Measurements from ENCODE around the gene SESTD1. TPM values are rescaled to one million over a fixed set of nuclear protein-coding genes. Genes with fewer than 3 reads are reported as not detected.
"Not testable (repeated sequence)": the region's sequence is repeated elsewhere in the genome, so short reads cannot be mapped to it uniquely, and the experiment has no call there.

The SESTD1 gene
- total RNA-seq, 2 donors from 2014 or later: 51.3 to 75.4 TPM

DNA sequence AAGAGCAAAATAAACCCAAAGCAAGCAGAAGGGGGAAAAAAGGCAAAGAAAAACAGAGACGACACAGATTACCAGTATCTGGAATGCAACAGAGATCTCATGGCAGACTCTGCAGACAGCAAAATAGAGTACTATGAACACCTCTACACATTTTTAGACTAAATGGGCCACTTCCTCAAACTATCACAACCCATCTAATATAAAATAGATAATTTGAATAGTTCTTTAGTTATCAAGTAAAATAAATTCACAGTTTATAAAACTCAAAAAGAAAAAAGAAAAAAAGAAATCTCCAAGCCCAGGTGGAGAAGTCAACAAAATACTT, 16.6 kb downstream of the SESTD1 start:
- Mint-ChIP-seq H3K27me3 (ENCODE audit: insufficient read depth) (no peaks in the 10 kb centered on the region), H3K9me3 (peaks cover 10% of the 10 kb centered on the region), H3K4me1 (peaks cover 16% of the 10 kb centered on the region), H3K4me3 (no peak overlapping the region), H3K36me3 (ENCODE audit: low read depth) (peaks cover 15% of the 10 kb centered on the region), H3K27ac (peak overlapping the region; percentile 42)
- Histone ChIP-seq H3K4me1 (ENCODE audit: control insufficient read depth, insufficient read depth, low read length) (peaks cover 2% of the 10 kb centered on the region), H3K27me3 (ENCODE audit: control insufficient read depth, insufficient read depth, low read length, poor library complexity, severe bottlenecking) (no peaks in the 10 kb centered on the region), H3K4me3 (ENCODE audit: low read length) (no peak overlapping the region), H3K9ac (ENCODE audit: extremely low read depth, low read length, poor library complexity, severe bottlenecking) (no peak overlapping the region), H3K36me3 (ENCODE audit: control insufficient read depth, insufficient read depth, low read length) (no peaks in the 10 kb centered on the region), H3K9me3 (ENCODE audit: control insufficient read depth, low read length) (peaks cover 14% of the 10 kb centered on the region), H3K27ac (ENCODE audit: low read depth, low read length) (no peak overlapping the region)
- TF ChIP-seq, protein P1, sequence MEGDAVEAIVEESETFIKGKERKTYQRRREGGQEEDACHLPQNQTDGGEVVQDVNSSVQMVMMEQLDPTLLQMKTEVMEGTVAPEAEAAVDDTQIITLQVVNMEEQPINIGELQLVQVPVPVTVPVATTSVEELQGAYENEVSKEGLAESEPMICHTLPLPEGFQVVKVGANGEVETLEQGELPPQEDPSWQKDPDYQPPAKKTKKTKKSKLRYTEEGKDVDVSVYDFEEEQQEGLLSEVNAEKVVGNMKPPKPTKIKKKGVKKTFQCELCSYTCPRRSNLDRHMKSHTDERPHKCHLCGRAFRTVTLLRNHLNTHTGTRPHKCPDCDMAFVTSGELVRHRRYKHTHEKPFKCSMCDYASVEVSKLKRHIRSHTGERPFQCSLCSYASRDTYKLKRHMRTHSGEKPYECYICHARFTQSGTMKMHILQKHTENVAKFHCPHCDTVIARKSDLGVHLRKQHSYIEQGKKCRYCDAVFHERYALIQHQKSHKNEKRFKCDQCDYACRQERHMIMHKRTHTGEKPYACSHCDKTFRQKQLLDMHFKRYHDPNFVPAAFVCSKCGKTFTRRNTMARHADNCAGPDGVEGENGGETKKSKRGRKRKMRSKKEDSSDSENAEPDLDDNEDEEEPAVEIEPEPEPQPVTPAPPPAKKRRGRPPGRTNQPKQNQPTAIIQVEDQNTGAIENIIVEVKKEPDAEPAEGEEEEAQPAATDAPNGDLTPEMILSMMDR (conservative IDR thresholded peaks at IDR 0.05): no peak
- DNase-seq: no peak
- WGBS, 2 experiments (ENCODE audit: insufficient coverage in 1 of 2, insufficient read length in 1 of 2): 88% methylated on average over 1 of the region's 1 CpG; no CpG with 5 or more reads in 1 of the 2 experiments

DNA sequence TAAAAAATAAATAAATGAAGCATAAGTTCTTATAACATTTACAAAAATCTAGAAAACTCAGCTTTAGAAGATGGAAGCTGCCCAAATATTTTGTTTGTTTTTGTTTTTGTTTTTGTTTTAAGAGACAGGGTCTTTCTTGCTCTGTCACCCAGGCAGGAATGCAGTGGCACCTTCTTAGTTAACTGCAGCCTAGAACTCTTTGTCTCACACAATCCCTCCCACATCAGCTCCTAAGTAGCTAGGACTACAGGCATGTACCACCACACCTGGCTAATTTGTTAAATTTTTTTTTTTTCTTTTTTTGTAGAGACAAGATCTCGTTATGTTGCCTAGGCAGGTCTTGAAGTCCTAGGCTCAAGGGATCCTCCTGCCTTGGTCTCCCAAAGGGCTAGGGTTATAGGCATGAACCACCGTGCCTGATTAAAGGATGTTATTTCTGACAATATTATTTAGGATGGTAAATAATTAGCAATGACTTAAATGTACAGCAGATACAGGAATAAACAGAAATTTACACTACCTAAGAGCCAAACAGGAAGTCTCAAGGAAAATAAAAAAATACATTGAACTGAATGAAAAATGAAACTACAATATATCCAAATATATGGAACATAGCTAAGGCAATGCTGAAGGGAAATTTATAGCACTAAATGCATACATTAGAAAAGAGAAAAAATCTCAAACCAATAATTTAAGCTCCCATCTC, 17.2 kb downstream of the SESTD1 start:
- Mint-ChIP-seq H3K27ac (peak overlapping the region; percentile 42), H3K4me3 (no peak overlapping the region), H3K36me3 (ENCODE audit: low read depth) (peaks cover 15% of the 10 kb centered on the region), H3K27me3 (ENCODE audit: insufficient read depth) (no peaks in the 10 kb centered on the region), H3K4me1 (peaks cover 11% of the 10 kb centered on the region), H3K9me3 (peaks cover 10% of the 10 kb centered on the region)
- H3K9ac ChIP-seq (ENCODE audit: extremely low read depth, low read length, poor library complexity, severe bottlenecking): no peak overlapping the region
- WGBS, 2 experiments (ENCODE audit: insufficient coverage in 1 of 2, insufficient read length in 1 of 2): 67 to 90% methylated on average over 1 to 2 of the region's 2 CpGs
- no peaks in the 10 kb centered on the region for H3K27me3 ChIP-seq (ENCODE audit: control insufficient read depth, insufficient read depth, low read length, poor library complexity, severe bottlenecking)
- TF ChIP-seq, protein P1 (conservative IDR thresholded peaks at IDR 0.05): no peak
- H3K27ac ChIP-seq (ENCODE audit: low read depth, low read length): no peak overlapping the region
- peaks cover 14% of the 10 kb centered on the region for H3K9me3 ChIP-seq (ENCODE audit: control insufficient read depth, low read length)
- no peak overlapping the region for H3K4me3 ChIP-seq (ENCODE audit: low read length)
- peaks cover 2% of the 10 kb centered on the region for H3K4me1 ChIP-seq (ENCODE audit: control insufficient read depth, insufficient read depth, low read length)
- H3K36me3 ChIP-seq (ENCODE audit: control insufficient read depth, insufficient read depth, low read length): no peaks in the 10 kb centered on the region
- DNase-seq: peak; percentile 55

DNA sequence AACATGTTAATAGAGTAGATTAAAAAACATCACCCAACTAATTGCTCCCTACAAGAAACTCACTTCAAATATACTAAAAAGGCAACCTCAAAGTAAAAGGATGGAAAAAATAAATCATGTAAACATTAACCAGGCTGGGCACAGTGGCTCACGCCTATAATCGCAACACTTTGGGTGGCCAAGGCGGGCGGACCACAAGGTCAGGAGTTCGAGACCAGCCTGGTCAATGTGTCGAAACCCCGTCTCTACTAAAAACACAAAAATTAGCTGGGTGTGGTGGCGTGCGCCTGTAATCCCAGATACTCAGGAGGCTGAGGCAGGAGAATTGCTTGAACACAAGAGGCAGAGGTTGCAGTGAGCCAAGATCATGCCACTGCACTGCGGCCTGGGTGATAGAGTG, 18.8 kb downstream of the SESTD1 start:
- H3K9ac ChIP-seq (ENCODE audit: extremely low read depth, low read length, poor library complexity, severe bottlenecking); H3K9me3 Mint-ChIP-seq: not testable (repeated sequence)
- peaks cover 13% of the 10 kb centered on the region for H3K36me3 Mint-ChIP-seq (ENCODE audit: low read depth)

DNA sequence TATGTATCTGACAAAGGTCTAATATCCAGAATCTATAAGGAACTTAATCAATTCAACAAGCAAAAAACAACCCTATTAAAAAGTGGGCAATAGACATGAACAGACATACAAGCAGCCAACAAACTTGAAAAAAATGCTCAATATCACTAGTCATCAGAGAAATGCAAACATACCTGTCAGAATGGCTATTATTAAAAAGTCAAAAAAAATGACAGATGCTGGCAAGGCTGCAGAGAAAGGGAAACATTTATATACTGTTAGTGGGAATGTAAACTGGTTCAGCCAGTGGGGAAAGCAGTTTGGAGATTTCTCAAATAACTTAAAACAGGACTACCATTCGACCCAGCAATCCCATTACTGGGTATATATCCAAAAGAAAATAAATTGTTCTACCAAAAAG, 21.6 kb downstream of the SESTD1 start:
- Mint-ChIP-seq H3K4me3 (no peak overlapping the region), H3K4me1 (peaks cover 32% of the 10 kb centered on the region), H3K9me3 (peaks cover 4% of the 10 kb centered on the region), H3K27ac (no peak overlapping the region), H3K36me3 (ENCODE audit: low read depth) (peaks cover 5% of the 10 kb centered on the region), H3K27me3 (ENCODE audit: insufficient read depth) (no peaks in the 10 kb centered on the region)
- H3K27me3 ChIP-seq (ENCODE audit: control insufficient read depth, insufficient read depth, low read length, poor library complexity, severe bottlenecking): no peaks in the 10 kb centered on the region
- TF ChIP-seq, protein P1 (conservative IDR thresholded peaks at IDR 0.05): no peak
- H3K27ac ChIP-seq (ENCODE audit: low read depth, low read length): no peak overlapping the region
- no peak overlapping the region for H3K4me3 ChIP-seq (ENCODE audit: low read length)
- no peaks in the 10 kb centered on the region for H3K36me3 ChIP-seq (ENCODE audit: control insufficient read depth, insufficient read depth, low read length)
- peaks cover 5% of the 10 kb centered on the region for H3K9me3 ChIP-seq (ENCODE audit: control insufficient read depth, low read length)
- 80 to 100% methylated on average over 1 of the region's 1 CpG for WGBS, 2 experiments (ENCODE audit: insufficient coverage in 1 of 2, insufficient read length in 1 of 2)
- peaks cover 6% of the 10 kb centered on the region for H3K4me1 ChIP-seq (ENCODE audit: control insufficient read depth, insufficient read depth, low read length)
- no peak overlapping the region for H3K9ac ChIP-seq (ENCODE audit: extremely low read depth, low read length, poor library complexity, severe bottlenecking)
- no peak for DNase-seq

More for the DNA sequence above, 18.8 kb downstream of the SESTD1 start:
- H3K36me3 ChIP-seq (ENCODE audit: control insufficient read depth, insufficient read depth, low read length); H3K4me3 ChIP-seq (ENCODE audit: low read length); H3K4me1 ChIP-seq (ENCODE audit: control insufficient read depth, insufficient read depth, low read length); DNase-seq; H3K27ac Mint-ChIP-seq; H3K27me3 Mint-ChIP-seq (ENCODE audit: insufficient read depth); H3K4me3 Mint-ChIP-seq; H3K4me1 Mint-ChIP-seq; H3K27ac ChIP-seq (ENCODE audit: low read depth, low read length); H3K27me3 ChIP-seq (ENCODE audit: control insufficient read depth, insufficient read depth, low read length, poor library complexity, severe bottlenecking): not testable (repeated sequence)
- peaks cover 14% of the 10 kb centered on the region for H3K9me3 ChIP-seq (ENCODE audit: control insufficient read depth, low read length)
- WGBS, 2 experiments (ENCODE audit: insufficient coverage in 1 of 2, insufficient read length in 1 of 2): 82 to 86% methylated on average over 9 of the region's 10 CpGs

Data from endodermal cell (in vitro differentiated cells).